GM18517 (cell line): ENCODE measurements around the gene FAM110C.

Source experiments
- ATAC-seq: cut with Tn5 transposase; IDR thresholded peaks from one replicate; pipeline ENCODE4 v1.9.1; 2021; ENCODE audit warnings: mild to moderate bottlenecking, moderate library complexity; ENCODE audit not compliant: unreplicated experiment

Gene FAM110C

DNA sequence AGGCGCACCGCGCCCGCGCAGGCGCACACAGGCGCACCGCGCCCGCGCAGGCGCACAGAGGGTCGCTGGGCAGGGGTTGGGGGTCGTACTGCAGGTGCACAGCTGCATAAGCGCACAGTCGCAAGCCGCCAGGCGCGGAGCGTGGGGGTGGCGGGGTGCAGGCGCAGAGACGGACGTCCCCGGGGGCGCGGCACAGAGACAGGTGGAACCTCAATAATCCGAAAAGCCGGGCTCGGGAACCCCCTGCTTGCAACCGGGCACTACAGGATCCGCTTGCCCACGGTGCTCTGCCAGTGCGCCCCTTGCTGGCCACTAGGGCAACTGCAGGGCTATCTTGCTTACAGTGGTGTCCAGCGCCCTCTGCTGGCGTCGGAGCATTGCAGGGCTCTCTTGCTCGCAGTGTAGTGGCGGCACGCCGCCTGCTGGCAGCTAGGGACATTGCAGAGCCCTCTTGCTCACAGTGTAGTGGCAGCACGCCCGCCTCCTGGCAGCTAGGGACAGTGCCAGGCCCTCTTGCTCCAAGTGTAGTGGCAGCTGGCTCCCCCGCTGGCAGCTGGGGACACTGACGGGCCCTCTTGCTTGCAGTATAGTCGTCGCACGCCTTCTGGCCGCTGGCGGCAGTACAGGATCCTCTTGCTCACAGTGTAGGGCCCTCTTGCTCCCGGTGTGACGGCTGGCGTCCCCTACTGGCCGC is 34.9 kb downstream of the FAM110C start:
- no peak for ATAC-seq

DNA sequence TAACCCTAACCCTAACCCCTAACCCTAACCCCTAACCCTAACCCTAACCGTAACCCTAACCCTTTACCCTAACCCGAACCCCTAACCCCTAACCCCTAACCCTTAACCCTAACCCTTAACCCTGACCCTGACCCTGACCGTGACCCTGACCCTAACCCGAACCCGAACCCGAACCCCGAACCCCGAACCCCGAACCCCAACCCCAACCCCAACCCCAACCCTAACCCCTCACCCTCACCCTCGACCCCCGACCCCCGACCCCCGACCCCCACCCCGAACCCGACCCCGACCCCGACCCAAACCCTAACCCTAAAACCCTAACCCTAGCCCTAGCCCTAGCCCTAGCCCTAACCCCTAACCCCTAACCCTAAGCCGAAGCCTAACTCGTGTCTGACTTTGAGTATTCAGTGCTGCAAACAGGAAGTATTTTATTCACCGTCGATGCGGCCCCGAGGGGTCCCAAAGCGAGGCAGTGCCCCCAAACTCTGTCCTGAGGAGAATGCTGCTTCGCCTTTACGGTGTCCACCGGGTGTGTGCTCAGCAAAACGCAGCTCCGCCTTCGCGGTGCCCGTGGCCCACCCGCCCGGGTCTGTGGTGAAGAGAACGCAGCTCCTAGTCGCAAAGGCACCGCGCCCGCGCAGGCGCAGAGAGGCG is 36.0 kb downstream of the FAM110C start:
- no peak for ATAC-seq
